Uterus (tissue), 4 donors: Measurements from ENCODE around the gene GALNT6. TPM values are rescaled to one million over a fixed set of nuclear protein-coding genes. Genes with fewer than 3 reads are reported as not detected.
A peak's percentile ranks its signal among the peaks of the same experiment; 100 is the strongest.

Experiments used
- DNase-seq, 2 donors: peaks; one replicate each; pipeline ENCODE4 v3.0.0-alpha.2; 2019 to 2020
- H3K27ac ChIP-seq, 2 donors: fragments of 200-600 bp; sonication (generic); 1 replicate in 1 of 2; 2 replicates in 1 of 2; pipeline ENCODE4 v1.5.1; 2016 to 2018
- H3K27me3 ChIP-seq, 2 donors: fragments of 200-600 bp; sonication (generic); one replicate each; pipeline ENCODE4 v1.5.1; 2018 to 2019; ENCODE audit warnings: control low read depth in 1 of 2
- H3K36me3 ChIP-seq, 2 donors: fragments of 200-600 bp; sonication (generic); one replicate each; pipeline ENCODE4 v1.5.1; 2019; ENCODE audit warnings: control low read depth in 1 of 2
- H3K4me1 ChIP-seq, 2 donors: fragments of 200-600 bp; sonication (generic); one replicate each; pipeline ENCODE4 v1.5.1; 2018 to 2019; ENCODE audit warnings: control low read depth in 1 of 2
- H3K4me3 ChIP-seq, 2 donors: fragments of 200-600 bp; sonication (generic); 1 replicate in 1 of 2; 2 replicates in 1 of 2; pipeline ENCODE4 v1.5.1; 2018 to 2019; ENCODE audit warnings: mild to moderate bottlenecking in 1 of 2
- H3K9me3 ChIP-seq, 2 donors: fragments of 200-600 bp; sonication (generic); one replicate each; pipeline ENCODE4 v1.5.1; 2019; ENCODE audit warnings: control low read depth in 1 of 2
- CTCF ChIP-seq, 4 experiments: fragments of 200-600 bp in 2 of 4; fragments of 450-650 bp in 2 of 4; sonication (generic) in 2 of 4; IDR thresholded peaks; one replicate each; pipeline ENCODE4 v1.5.1; 2016 to 2019; ENCODE audit warnings: antibody characterized with exemption in 4 of 4, mild to moderate bottlenecking in 2 of 4, moderate library complexity in 1 of 4
- POLR2A ChIP-seq, 2 donors: fragments of 450-650 bp; IDR thresholded peaks; one replicate each; pipeline ENCODE4 v1.6.1; 2016; ENCODE audit warnings: antibody characterized with exemption in 2 of 2, mild to moderate bottlenecking in 1 of 2, moderate library complexity in 1 of 2
- intact Hi-C: fragments of 100-400 bp; cut with DNase I; formaldehyde crosslinking; loops from one replicate; pipeline ENCODE4 v1.15.1; 2023; ENCODE audit warnings: low total_unique reads
- total RNA-seq, 4 donors: library from RNA; depleted of rRNA in 3 of 4; stranded (reverse); fragments of >200 nt in 3 of 4; gene quantifications; one replicate each; pipeline versions ENCODE4 v1.1.0 to v1.2.4, GENCODE V29; 2014 to 2023
- donor health status: DM: yes; HTN: yes; CAD: no.

Gene GALNT6
- total RNA-seq, 4 donors from 2014 or later, result under 0.01 to 1.3 (median 0.76) TPM; not detected in 1

- H3K4me1 ChIP-seq, result no peaks in the 10 kb centered on the region
- no peaks in the 10 kb centered on the region for H3K9me3 ChIP-seq
- H3K36me3 ChIP-seq, result no peaks in the 10 kb centered on the region
- TF ChIP-seq POLR2A (IDR thresholded peaks at IDR 0.05) (no peak), CTCF (IDR thresholded peaks at IDR 0.05) (no peak)
- no peak overlapping the region for H3K4me3 ChIP-seq
- intact Hi-C loops, result no loop called here
- DNase-seq, result no peak
- no peak overlapping the region for H3K27ac ChIP-seq
- no peaks in the 10 kb centered on the region for H3K27me3 ChIP-seq
These were observed 31.4 kb downstream of the GALNT6 start for GRCh38 chr12:51359851-51360250.

GRCh38 chr12:51358496-51358895 lies 32.7 kb downstream of the GALNT6 start:
- Histone ChIP-seq H3K36me3 (no peaks in the 10 kb centered on the region), H3K9me3 (no peaks in the 10 kb centered on the region), H3K27ac (no peak overlapping the region), H3K4me1 (no peaks in the 10 kb centered on the region), H3K4me3 (no peak overlapping the region), H3K27me3 (no peaks in the 10 kb centered on the region)
- intact Hi-C loops, result no loop called here
- TF ChIP-seq POLR2A (IDR thresholded peaks at IDR 0.05) (no peak), CTCF (IDR thresholded peaks at IDR 0.05) (no peak)
- DNase-seq, result no peak

GRCh38 chr12:51357374-51358047 lies 33.7 kb downstream of the GALNT6 start:
- no peak for DNase-seq
- intact Hi-C loops, result no loop called here
- no peak overlapping the region for H3K4me3 ChIP-seq
- no peaks in the 10 kb centered on the region for H3K27me3 ChIP-seq
- H3K27ac ChIP-seq, result no peak overlapping the region
- H3K4me1 ChIP-seq, result no peaks in the 10 kb centered on the region
- TF ChIP-seq POLR2A (IDR thresholded peaks at IDR 0.05) (no peak), CTCF (IDR thresholded peaks at IDR 0.05) (no peak)
- H3K36me3 ChIP-seq, result no peaks in the 10 kb centered on the region
- H3K9me3 ChIP-seq, result no peaks in the 10 kb centered on the region

- H3K9me3 ChIP-seq, result no peaks in the 10 kb centered on the region
- H3K27ac ChIP-seq, result no peak overlapping the region
- no peaks in the 10 kb centered on the region for H3K4me1 ChIP-seq
- TF ChIP-seq POLR2A (IDR thresholded peaks at IDR 0.05) (no peak), CTCF (IDR thresholded peaks at IDR 0.05) (peak in 2 of 4 experiments; percentile 13 to 18)
- no peaks in the 10 kb centered on the region for H3K36me3 ChIP-seq
- DNase-seq, result no peak
- no peak overlapping the region for H3K4me3 ChIP-seq
- intact Hi-C loops, result no loop called here
- H3K27me3 ChIP-seq, result no peaks in the 10 kb centered on the region
These were observed 39.2 kb downstream of the GALNT6 start for GRCh38 chr12:51351913-51352532.

GRCh38 chr12:51349026-51349425 lies 42.2 kb downstream of the GALNT6 start:
- Histone ChIP-seq H3K27ac (no peak overlapping the region), H3K36me3 (no peaks in the 10 kb centered on the region), H3K4me3 (no peak overlapping the region), H3K4me1 (no peaks in the 10 kb centered on the region), H3K27me3 (no peaks in the 10 kb centered on the region), H3K9me3 (no peaks in the 10 kb centered on the region)
- TF ChIP-seq POLR2A (IDR thresholded peaks at IDR 0.05) (no peak), CTCF (IDR thresholded peaks at IDR 0.05) (no peak)
- DNase-seq, result no peak
- intact Hi-C loops, result no loop called here
